Nephron progenitor cell (in vitro differentiated cells): ENCODE data around the gene PIK3R3.

ENCODE experiments used
- DNase-seq: peaks from one replicate; pipeline ENCODE4 v3.0.0; 2021
- H3K27ac Mint-ChIP-seq: 2 replicates; pipeline ENCODE4 v1.8.0; 2021; ENCODE audit warnings: mild to moderate bottlenecking, moderate library complexity, mixed read lengths
- H3K27me3 Mint-ChIP-seq: 2 replicates; pipeline ENCODE4 v1.8.0; 2021; ENCODE audit warnings: mild to moderate bottlenecking, low read depth, mixed read lengths; ENCODE audit not compliant: poor library complexity
- H3K36me3 Mint-ChIP-seq: 2 replicates; pipeline ENCODE4 v1.8.0; 2021; ENCODE audit warnings: low read depth, mixed read lengths
- H3K4me1 Mint-ChIP-seq: 2 replicates; pipeline ENCODE4 v1.8.0; 2021; ENCODE audit warnings: mixed read lengths
- H3K4me3 Mint-ChIP-seq: 2 replicates; pipeline ENCODE4 v1.8.0; 2021; ENCODE audit warnings: mild to moderate bottlenecking, moderate library complexity, mixed read lengths
- H3K9me3 Mint-ChIP-seq: 2 replicates; pipeline ENCODE4 v1.8.0; 2021; ENCODE audit warnings: mild to moderate bottlenecking, moderate library complexity, mixed read lengths
- CTCF ChIP-seq: fragments of 200-600 bp; sonication (generic); IDR thresholded peaks from 2 replicates; pipeline ENCODE4 v1.5.0; 2021; ENCODE audit warnings: antibody characterized with exemption

Gene PIK3R3

DNA sequence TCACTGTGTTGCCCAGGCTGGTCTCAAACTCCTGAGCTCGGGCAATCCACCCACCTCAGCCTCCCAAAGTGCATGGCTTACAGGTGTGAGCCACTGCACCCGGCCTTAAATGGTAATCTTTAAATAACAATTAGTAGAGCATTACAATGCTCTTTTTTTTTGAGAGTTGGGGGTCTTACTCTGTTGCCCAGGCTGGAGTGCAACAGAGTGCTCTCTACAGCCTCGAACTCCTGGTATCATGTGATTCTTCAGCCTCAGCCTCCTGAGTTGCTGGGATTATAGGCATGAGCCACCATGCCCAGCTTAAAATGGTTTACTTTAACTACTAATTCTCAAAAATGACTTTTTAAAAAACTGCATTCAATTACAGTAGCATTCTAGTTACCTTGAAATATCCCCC lies 52.2 kb downstream of the PIK3R3 start:
- no peaks in the 10 kb centered on the region for H3K4me1 Mint-ChIP-seq
- H3K27ac Mint-ChIP-seq, result no peak overlapping the region
- TF ChIP-seq CTCF, result no peak
- DNase-seq, result no peak
- H3K36me3 Mint-ChIP-seq, result peaks cover 55% of the 10 kb centered on the region
- H3K27me3 Mint-ChIP-seq, result no peaks in the 10 kb centered on the region
- H3K4me3 Mint-ChIP-seq, result no peak overlapping the region
- peaks cover 19% of the 10 kb centered on the region for H3K9me3 Mint-ChIP-seq

DNA sequence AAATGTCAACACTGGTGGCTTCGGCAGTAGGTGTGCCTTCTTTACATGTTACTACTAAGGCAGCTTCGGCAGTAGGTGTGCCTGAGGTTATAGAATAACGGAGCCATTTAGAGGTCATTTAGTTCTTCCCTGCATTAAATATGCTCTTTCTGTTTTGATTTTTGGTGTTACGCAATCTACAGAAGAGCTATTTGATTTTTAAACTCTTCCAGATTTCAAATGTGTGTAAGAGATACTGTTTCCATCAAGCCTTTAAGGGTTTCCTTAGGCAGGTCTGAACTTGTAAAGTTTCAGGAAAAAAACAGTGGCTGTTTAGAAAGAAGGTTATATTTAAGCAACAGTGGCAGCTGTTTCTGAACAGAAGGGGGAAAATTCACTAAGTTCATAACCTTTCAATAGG lies 54.8 kb downstream of the PIK3R3 start:
- Mint-ChIP-seq H3K27ac (no peak overlapping the region), H3K27me3 (no peaks in the 10 kb centered on the region)

DNA sequence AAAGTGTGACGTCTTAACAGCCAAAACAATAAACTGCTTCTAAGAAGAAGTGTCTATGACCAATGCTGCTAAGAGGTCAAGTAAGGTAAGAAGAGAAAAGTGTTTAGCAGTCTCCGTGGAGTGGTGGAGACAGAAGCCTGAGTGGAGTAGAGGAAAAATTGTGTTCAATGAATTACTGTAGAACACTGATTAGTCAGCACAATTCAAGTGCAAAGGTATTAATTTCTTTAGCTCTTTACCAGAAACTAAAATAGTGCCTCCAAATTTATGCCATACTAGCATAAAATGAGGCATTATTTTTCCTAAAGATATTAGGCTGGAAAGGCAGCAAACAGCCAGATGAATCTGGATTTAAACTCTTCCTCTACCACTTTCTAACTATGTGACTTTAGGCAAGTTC lies 56.1 kb downstream of the PIK3R3 start:
- no peak for TF ChIP-seq CTCF
- no peaks in the 10 kb centered on the region for H3K9me3 Mint-ChIP-seq
- no peaks in the 10 kb centered on the region for H3K4me1 Mint-ChIP-seq
- H3K4me3 Mint-ChIP-seq, result no peak overlapping the region
- H3K27me3 Mint-ChIP-seq, result no peaks in the 10 kb centered on the region
- DNase-seq, result no peak
- no peak overlapping the region for H3K27ac Mint-ChIP-seq
- H3K36me3 Mint-ChIP-seq, result peaks cover 57% of the 10 kb centered on the region

More for the DNA sequence above, 54.8 kb downstream of the PIK3R3 start:
- H3K9me3 Mint-ChIP-seq, result peaks cover 6% of the 10 kb centered on the region
- TF ChIP-seq CTCF, result no peak
- no peaks in the 10 kb centered on the region for H3K4me1 Mint-ChIP-seq
- no peak for DNase-seq
- H3K4me3 Mint-ChIP-seq, result no peak overlapping the region
- peaks cover 53% of the 10 kb centered on the region for H3K36me3 Mint-ChIP-seq

- no peak for TF ChIP-seq CTCF
- H3K4me3 Mint-ChIP-seq, result no peak overlapping the region
- peaks cover 57% of the 10 kb centered on the region for H3K36me3 Mint-ChIP-seq
- no peak overlapping the region for H3K27ac Mint-ChIP-seq
- DNase-seq, result no peak
- H3K4me1 Mint-ChIP-seq, result no peaks in the 10 kb centered on the region
- H3K9me3 Mint-ChIP-seq, result no peaks in the 10 kb centered on the region
- no peaks in the 10 kb centered on the region for H3K27me3 Mint-ChIP-seq
Measured at GRCh38 chr1:46072975-46073374, 59.5 kb downstream of the PIK3R3 start.

DNA sequence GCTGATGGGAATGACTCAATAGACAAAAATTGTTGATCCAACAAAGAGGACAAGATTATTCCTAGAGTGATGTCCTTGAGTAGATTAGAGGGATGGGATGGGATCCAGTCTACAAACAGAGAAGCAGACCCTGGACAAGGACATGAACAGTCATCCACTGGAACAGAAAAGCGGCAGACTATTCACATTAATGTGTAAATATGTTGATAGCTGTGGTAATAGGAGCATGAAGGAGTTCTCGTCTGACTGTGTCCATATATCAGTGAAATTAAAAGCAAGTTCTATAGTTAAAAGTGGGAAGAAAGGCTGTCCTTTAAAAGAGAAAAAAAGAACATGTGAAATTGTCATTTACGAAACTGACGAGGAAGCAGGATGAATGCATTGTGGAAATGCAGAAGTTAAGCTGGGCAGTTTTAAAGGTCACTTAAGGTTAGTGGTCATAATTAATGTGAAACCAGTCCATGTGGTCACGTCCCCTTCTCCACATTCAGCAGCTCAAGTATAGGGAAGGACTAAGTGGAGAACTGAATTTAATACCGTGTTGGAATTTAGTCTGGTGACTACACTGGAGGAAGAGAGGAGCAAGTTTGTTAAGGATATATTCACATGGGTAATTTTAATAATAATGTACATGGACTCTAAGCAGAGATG lies 62.1 kb downstream of the PIK3R3 start:
- peaks cover 44% of the 10 kb centered on the region for H3K36me3 Mint-ChIP-seq
- no peaks in the 10 kb centered on the region for H3K4me1 Mint-ChIP-seq
- H3K4me3 Mint-ChIP-seq, result no peak overlapping the region
- no peak for DNase-seq
- H3K9me3 Mint-ChIP-seq, result no peaks in the 10 kb centered on the region
- H3K27me3 Mint-ChIP-seq, result no peaks in the 10 kb centered on the region
- no peak overlapping the region for H3K27ac Mint-ChIP-seq
- no peak for TF ChIP-seq CTCF

DNA sequence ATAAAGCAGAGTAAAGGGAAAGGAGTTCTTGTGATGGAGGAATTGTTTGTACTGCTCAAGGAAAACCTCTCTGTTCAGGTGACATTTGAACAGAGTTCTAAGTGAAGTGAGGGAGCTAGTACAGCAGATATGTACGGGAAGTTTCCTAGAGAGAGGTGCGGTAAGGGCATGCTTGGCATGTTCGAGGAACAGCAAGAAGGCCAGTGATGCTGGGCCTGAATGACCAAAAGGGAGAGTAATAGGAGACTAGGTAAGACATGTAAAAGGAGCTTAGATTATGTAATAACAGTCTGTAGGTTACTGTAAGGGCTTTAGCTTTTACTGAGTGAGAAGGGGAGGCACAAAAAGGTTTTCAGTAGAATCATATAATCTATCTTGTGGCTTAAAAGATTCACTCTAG lies 63.9 kb downstream of the PIK3R3 start:
- no peaks in the 10 kb centered on the region for H3K4me1 Mint-ChIP-seq
- no peak for TF ChIP-seq CTCF

More for the DNA sequence above, 63.9 kb downstream of the PIK3R3 start:
- H3K36me3 Mint-ChIP-seq, result peaks cover 43% of the 10 kb centered on the region
- no peak for DNase-seq
- H3K27ac Mint-ChIP-seq, result no peak overlapping the region
- H3K4me3 Mint-ChIP-seq, result no peak overlapping the region
- H3K9me3 Mint-ChIP-seq, result no peaks in the 10 kb centered on the region
- no peaks in the 10 kb centered on the region for H3K27me3 Mint-ChIP-seq
